GM12878 (cell line): ENCODE measurements around the gene PHF8. TPM values are rescaled to one million over a fixed set of nuclear protein-coding genes. Genes with fewer than 3 reads are reported as not detected.

Experiments
- ATAC-seq: fragments of 200-7000 bp; cut with Tn5 transposase; 3 replicates; pipeline ENCODE4 v1.9.1; 2020; ENCODE audit warnings: mild to moderate bottlenecking, moderate library complexity
- BruUV-seq: library from RNA; stranded (reverse); fragments of 400-500 nt; replicated peaks from 2 replicates; lab custom pipeline; 2021; lab: Mats Ljungman, UMichigan
- CTCF ChIA-PET: fragments of 300-600 bp; sonication (Branson Sonifier 250); formaldehyde crosslinking; extraction: SDS; loops from one replicate; lab custom pipeline; 2021; ENCODE audit warnings: inconsistent platforms; lab: Yijun Ruan, JAX
- POLR2A ChIA-PET: fragments of 350-600 bp; formaldehyde crosslinking; extraction: SDS; loops from one replicate; lab custom pipeline; 2021; ENCODE audit warnings: inconsistent platforms; lab: Charles Lee
- RAD21 ChIA-PET: fragments of 300-600 bp; sonication (Branson Sonifier 250); formaldehyde crosslinking; loops from one replicate; lab custom pipeline; 2023; ENCODE audit warnings: antibody characterized with exemption; ENCODE audit not compliant: unreplicated experiment; lab: Charles Lee
- SMC1A ChIA-PET: fragments of 300-600 bp; sonication (Branson Sonifier 250); formaldehyde crosslinking; loops from one replicate; lab custom pipeline; 2023; ENCODE audit not compliant: unreplicated experiment, uncharacterized antibody; lab: Charles Lee
- DNase-seq: peaks from one replicate; pipeline ENCODE4 v3.0.0-alpha.2; 2011; ENCODE audit warnings: low read depth, low spot score
- FAIRE-seq: peaks from 3 replicates; lab custom pipeline; 2011; peaks lifted over from hg19 to GRCh38; lab: Jason Lieb, UNC
- H2AFZ ChIP-seq: 2 replicates; pipeline ENCODE4 v1.6.0; 2011; ENCODE audit warnings: low read depth, low read length, control low read depth; ENCODE audit not compliant: control insufficient read depth
- H3K27ac ChIP-seq: 2 replicates; pipeline ENCODE4 v1.5.1; 2011; ENCODE audit warnings: control low read depth; ENCODE audit not compliant: control insufficient read depth, insufficient read depth
- H3K27me3 ChIP-seq, 2 experiments: replicated peaks in 1 of 2; 2 replicates each; pipeline versions ENCODE4 v1.6.0 to v1.6.1; 2011; ENCODE audit warnings: low read length in 1 of 2; ENCODE audit not compliant: control insufficient read depth in 2 of 2, insufficient read depth in 2 of 2
- H3K36me3 ChIP-seq, 2 experiments: 2 replicates each; pipeline ENCODE4 v1.5.1; 2011; ENCODE audit warnings: low read length in 1 of 2; ENCODE audit not compliant: control insufficient read depth in 2 of 2, insufficient read depth in 2 of 2
- H3K4me1 ChIP-seq: 2 replicates; pipeline ENCODE4 v1.6.1; 2011; ENCODE audit warnings: mild to moderate bottlenecking, low read length, moderate library complexity, mixed read lengths; ENCODE audit not compliant: control insufficient read depth, insufficient read depth
- H3K4me2 ChIP-seq: 2 replicates; pipeline ENCODE4 v1.6.0; 2011; ENCODE audit warnings: control low read depth; ENCODE audit not compliant: control insufficient read depth, insufficient read depth
- H3K4me3 ChIP-seq: fragments of 200-600 bp; sonication (generic); 2 replicates; pipeline ENCODE4 v1.5.1; 2016
- H3K79me2 ChIP-seq: 2 replicates; pipeline ENCODE4 v1.6.0; 2011; ENCODE audit warnings: low read length; ENCODE audit not compliant: control insufficient read depth, insufficient read depth
- H3K9ac ChIP-seq: 2 replicates; pipeline ENCODE4 v1.8.0; 2011; ENCODE audit warnings: low read length, control low read depth, mixed read lengths; ENCODE audit not compliant: control insufficient read depth, insufficient read depth
- H3K9me3 ChIP-seq: replicated peaks from 3 replicates; pipeline ENCODE4 v1.5.1; 2011; ENCODE audit warnings: mild to moderate bottlenecking, low read length; ENCODE audit not compliant: control insufficient read depth, insufficient read depth
- H4K20me1 ChIP-seq: 2 replicates; pipeline ENCODE4 v1.6.0; 2011; ENCODE audit not compliant: control insufficient read depth, insufficient read depth
- BCL11A ChIP-seq: IDR thresholded peaks from 2 replicates; pipeline ENCODE4 v1.6.1; 2011; ENCODE audit warnings: low read depth, low read length
- BCL3 ChIP-seq: IDR thresholded peaks from 2 replicates; pipeline ENCODE4 v1.6.1; 2011; ENCODE audit warnings: borderline replicate concordance, low read depth, mild to moderate bottlenecking, moderate library complexity, low read length; ENCODE audit not compliant: insufficient read depth, poor library complexity, severe bottlenecking
- E4F1 ChIP-seq: fragments of 450-650 bp; IDR thresholded peaks from 2 replicates; pipeline ENCODE4 v1.6.1; 2018; ENCODE audit warnings: borderline replicate concordance, mild to moderate bottlenecking; ENCODE audit not compliant: partially characterized antibody
- ETV6 ChIP-seq, 2 experiments: fragments of 450-650 bp in 1 of 2; IDR thresholded peaks in 1 of 2; conservative IDR thresholded peaks in 1 of 2; 2 replicates each; pipeline ENCODE4 v1.6.1; 2014; ENCODE audit warnings: antibody characterized with exemption in 1 of 2, borderline replicate concordance in 1 of 2, low read depth in 1 of 2, mild to moderate bottlenecking in 1 of 2, moderate library complexity in 1 of 2
- MEF2B ChIP-seq: fragments of 450-650 bp; IDR thresholded peaks from 2 replicates; pipeline ENCODE4 v1.6.1; 2018; ENCODE audit warnings: mild to moderate bottlenecking, moderate library complexity; ENCODE audit not compliant: partially characterized antibody, poor library complexity, severe bottlenecking
- MYC ChIP-seq: IDR thresholded peaks from 2 replicates; pipeline ENCODE4 v1.6.1; 2011; ENCODE audit warnings: mild to moderate bottlenecking, low read length, moderate library complexity, inconsistent platforms; ENCODE audit not compliant: insufficient read depth, insufficient replicate concordance, insufficient read length, severe bottlenecking
- NFIC ChIP-seq: IDR thresholded peaks from 2 replicates; pipeline ENCODE4 v1.6.1; 2012; ENCODE audit warnings: low read depth, mild to moderate bottlenecking, inconsistent platforms, low read length, moderate library complexity
- NFYA ChIP-seq: IDR thresholded peaks from 2 replicates; pipeline ENCODE4 v1.6.1; 2011; ENCODE audit warnings: low read depth, mild to moderate bottlenecking, low read length, improper control_type of control experiment, borderline replicate concordance
- PBX3 ChIP-seq: IDR thresholded peaks from 2 replicates; pipeline ENCODE4 v1.6.1; 2011; ENCODE audit warnings: mild to moderate bottlenecking, low read depth, low read length, moderate library complexity; ENCODE audit not compliant: insufficient replicate concordance
- POLR2AphosphoS2 ChIP-seq: IDR thresholded peaks from 2 replicates; pipeline ENCODE4 v1.6.1; 2011; ENCODE audit warnings: low read depth, mild to moderate bottlenecking, low read length, improper control_type of control experiment, moderate library complexity
- PRDM15 ChIP-seq: fragments of 450-650 bp; formaldehyde crosslinking; IDR thresholded peaks from 2 replicates; pipeline ENCODE4 v1.4.0; 2020; ENCODE audit warnings: mild to moderate bottlenecking, moderate library complexity
- SREBF2 ChIP-seq: IDR thresholded peaks from 2 replicates; pipeline ENCODE4 v1.6.1; 2012; ENCODE audit warnings: mild to moderate bottlenecking, low read length
- YY1 ChIP-seq: IDR thresholded peaks from 2 replicates; pipeline ENCODE4 v1.6.1; 2011; ENCODE audit warnings: low read depth, mild to moderate bottlenecking, low read length
- WGBS: methylation state at CpG from one replicate; pipeline ENCODE4 v1.1.6; 2016; ENCODE audit warnings: low lambda C conversion rate; ENCODE audit not compliant: insufficient replicate concordance, insufficient coverage; ENCODE audit errors: missing lambda C conversion rate; 5-methylcytosine and 5-hydroxymethylcytosine counted together
- in situ Hi-C: fragments of 300-500 bp; cut with MboI; formaldehyde crosslinking; loops from 9 replicates; pipeline ENCODE4 v1.14.3; 2018; ENCODE audit warnings: mixed read lengths
- intact Hi-C: fragments of 100-400 bp; cut with micrococcal nuclease; formaldehyde crosslinking; loops from one replicate; pipeline ENCODE4 v1.14.2; 2022; ENCODE audit not compliant: unreplicated experiment
- polyA plus RNA-seq, 11 experiments: library from polyadenylated mRNA; depleted of rRNA in 4 of 11; unstranded in 6 of 11; stranded (reverse) in 5 of 11; fragments of >200 nt; fragmentation: Nextera tagmentation in 4 of 11; fragmentation: Illumina TruSeq in 1 of 11; extraction: Ambion mirVana in 4 of 11; extraction: Trizol in 1 of 11; gene quantifications; 1 replicate in 1 of 11; 2 replicates in 10 of 11; pipeline versions ENCODE4 v1.2.1 to v1.2.3, GENCODE V29; 2011 to 2016; ENCODE audit warnings: inconsistent platforms in 2 of 11, missing spikeins in 2 of 11, low read depth in 1 of 11
- total RNA-seq, 4 experiments: library from RNA; depleted of rRNA in 3 of 4; stranded (reverse); fragments of >200 nt in 3 of 4; fragmentation: Illumina TruSeq in 1 of 4; extraction: Trizol in 1 of 4; gene quantifications; 2 replicates each; pipeline versions ENCODE4 v1.2.1 to v1.2.3, GENCODE V29; 2013 to 2021

PHF8 gene
- total and polyA plus RNA-seq, 10 of the 15 experiments (the other 5 are each of a cell fraction or from before 2014, with no cell fraction given), result 2.4 to 23.7 (median 12.7) TPM

- TF ChIP-seq BCL3, result no peak
- no peak for TF ChIP-seq YY1
Measured at GRCh38 chrX:53984895-53985294, 59.4 kb downstream of the PHF8 start (continued).

- H3K27ac ChIP-seq, result no peak overlapping the region
- ChIA-PET POLR2A (no interaction called here), SMC1A (no interaction called here), RAD21 (no interaction called here), CTCF (no interaction called here)
- no peak for DNase-seq
- H4K20me1 ChIP-seq, result no peaks in the 10 kb centered on the region
- BruUV-seq, result no TSS peak
- in situ Hi-C loops (no loop called here), intact Hi-C loops (no loop called here)
- WGBS, result 89% methylated on average over 6 of the region's 6 CpGs
- no peak for FAIRE-seq
- no peak overlapping the region for H3K4me3 ChIP-seq
- no peak for ATAC-seq
- no peak overlapping the region for H2AFZ ChIP-seq
- no peaks in the 10 kb centered on the region for H3K79me2 ChIP-seq
- no peak overlapping the region for H3K4me2 ChIP-seq
- H3K4me1 ChIP-seq, result no peaks in the 10 kb centered on the region
- H3K9me3 ChIP-seq, result no peaks in the 10 kb centered on the region; the same call in 2 of the 3 replicates
- no peaks in the 10 kb centered on the region for H3K27me3 ChIP-seq
- no peak overlapping the region for H3K9ac ChIP-seq
- H3K36me3 ChIP-seq, result no peaks in the 10 kb centered on the region
- TF ChIP-seq ETV6 (conservative IDR thresholded peaks at IDR 0.05 in 1 of 2, IDR thresholded peaks at IDR 0.05 in 1 of 2; ENCODE audit: borderline replicate concordance in 1 of 2, low read depth in 1 of 2), result no peak
- TF ChIP-seq BCL11A, result no peak
- no peak for TF ChIP-seq PBX3
- TF ChIP-seq MEF2B, result no peak
- no peak for TF ChIP-seq PRDM15 (CRISPR knock-in tag)
- TF ChIP-seq NFIC, result no peak
- TF ChIP-seq MYC, result no peak
- no peak for TF ChIP-seq SREBF2
- no peak for TF ChIP-seq NFYA
- TF ChIP-seq POLR2AphosphoS2, result no peak
- no peak for TF ChIP-seq E4F1
Measured at GRCh38 chrX:53974529-53974928, 69.7 kb downstream of the PHF8 start.
